ENCODE data around the gene NFKB2. TPM values are rescaled to one million over a fixed set of nuclear protein-coding genes. Genes with fewer than 3 reads are reported as not detected.

Gene NFKB2
- total RNA-seq, 2 experiments from 2014 or later: 247 to 263 TPM

DNA sequence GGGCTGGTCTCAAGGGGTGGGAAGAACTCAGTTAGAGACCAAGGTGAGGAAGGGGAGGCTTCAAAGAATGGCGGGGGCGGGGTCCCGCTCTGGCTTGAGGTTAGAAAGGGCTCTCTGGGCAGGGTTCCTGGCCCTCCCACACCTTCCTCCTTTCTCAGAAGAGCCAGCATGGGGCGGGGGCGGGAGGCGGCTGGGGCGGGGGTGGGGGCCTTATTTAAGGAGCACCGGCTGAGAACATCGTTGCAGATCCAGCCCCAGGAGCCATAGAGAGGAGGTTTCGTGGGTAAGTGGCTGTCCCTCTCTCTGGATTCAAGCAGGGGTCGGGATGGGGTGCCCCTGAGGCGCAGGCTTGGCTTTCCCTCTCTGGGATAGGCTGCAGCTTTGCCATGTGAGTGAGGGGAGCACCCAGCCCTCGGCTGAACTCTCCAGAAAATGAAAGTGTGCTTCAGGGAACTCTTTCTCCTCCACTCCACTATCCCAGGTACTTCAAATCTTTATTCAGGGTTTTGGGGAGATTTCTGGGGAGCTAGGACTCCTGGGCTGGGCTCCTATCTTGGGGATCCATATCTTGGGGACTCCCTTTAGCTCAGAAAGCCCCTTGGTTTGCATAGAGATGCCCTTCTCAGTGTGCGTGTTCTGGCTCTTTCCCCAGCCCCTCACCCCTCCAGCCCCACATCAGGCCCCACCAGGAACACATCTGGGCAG lies 40.2 kb downstream of the NFKB2 start:
- Mint-ChIP-seq H3K4me1 (peaks cover 48% of the 10 kb centered on the region), H3K27me3 (no peaks in the 10 kb centered on the region), H3K36me3 (peaks cover 26% of the 10 kb centered on the region), H3K4me3 (peak overlapping the region; percentile 86), H3K9me3 (no peaks in the 10 kb centered on the region), H3K27ac (peak overlapping the region; percentile 94)
- peak; percentile 49 for DNase-seq

DNA sequence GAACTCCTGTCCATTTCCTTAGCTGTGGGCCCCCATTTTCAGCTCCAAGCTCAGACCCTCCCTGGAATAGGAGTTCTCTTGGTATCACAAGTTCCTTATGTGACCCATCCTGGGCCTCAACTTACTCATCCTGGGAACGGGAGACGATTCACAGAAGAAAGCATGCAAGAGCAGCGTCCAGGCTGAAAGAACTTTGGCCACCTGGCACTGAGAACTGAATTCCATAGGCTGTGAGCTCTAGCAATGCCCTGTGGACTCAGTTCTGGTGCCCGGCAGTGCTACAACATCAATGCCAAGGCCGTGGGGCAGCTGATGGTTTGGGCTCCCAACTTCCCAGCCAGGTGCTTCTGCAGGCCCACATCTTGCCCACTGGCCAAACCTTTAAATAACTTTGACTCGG lies 40.8 kb downstream of the NFKB2 start:
- Mint-ChIP-seq H3K4me1 (peaks cover 48% of the 10 kb centered on the region), H3K27me3 (no peaks in the 10 kb centered on the region), H3K27ac (peak overlapping the region; percentile 94), H3K9me3 (no peaks in the 10 kb centered on the region), H3K4me3 (peak overlapping the region; percentile 86), H3K36me3 (peaks cover 25% of the 10 kb centered on the region)
- no peak for DNase-seq

DNA sequence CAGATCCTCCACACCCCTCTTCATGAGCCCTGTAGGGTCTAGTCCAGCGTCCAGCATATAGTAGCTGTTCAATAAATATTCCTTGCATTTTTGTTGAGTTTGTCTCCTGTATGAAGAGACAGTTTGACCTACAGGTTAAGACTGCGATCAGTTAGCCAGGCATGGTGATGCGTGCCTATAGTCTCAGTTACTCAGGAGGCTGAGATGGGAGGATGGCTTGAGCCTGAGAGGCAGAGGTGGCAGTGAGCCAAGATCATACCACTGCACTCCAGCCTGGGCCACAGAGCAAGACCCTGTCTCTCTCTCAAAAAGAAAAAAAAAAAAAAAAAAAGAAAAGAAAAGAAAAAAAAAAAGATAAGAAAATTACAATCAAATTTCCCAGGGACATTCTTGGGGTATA lies 42.0 kb downstream of the NFKB2 start:
- Mint-ChIP-seq H3K4me3 (peak overlapping the region; percentile 86), H3K27ac (no peak overlapping the region), H3K27me3 (no peaks in the 10 kb centered on the region), H3K4me1 (peaks cover 45% of the 10 kb centered on the region), H3K9me3 (no peaks in the 10 kb centered on the region), H3K36me3 (peaks cover 19% of the 10 kb centered on the region)
- no peak for DNase-seq

DNA sequence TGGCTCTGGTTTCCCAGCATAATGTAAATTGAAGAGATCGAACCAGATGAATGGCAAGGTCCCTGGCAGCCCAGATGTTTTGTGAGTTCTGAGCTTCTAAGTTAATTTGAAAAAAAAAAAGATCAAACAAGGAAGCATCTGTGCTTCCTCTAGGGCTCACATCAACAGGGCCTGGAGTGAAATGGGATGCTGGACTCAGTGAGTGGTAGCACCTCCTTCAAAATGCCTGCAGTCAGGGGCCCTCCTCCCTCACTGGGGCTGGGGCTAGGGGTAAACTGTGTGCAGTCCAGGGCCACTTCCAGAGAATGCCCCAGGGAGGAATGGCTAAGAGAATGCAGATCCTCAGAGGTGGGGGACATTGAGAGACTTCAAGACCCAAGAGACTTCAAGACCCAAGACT lies 42.9 kb downstream of the NFKB2 start:
- peaks cover 18% of the 10 kb centered on the region for H3K36me3 Mint-ChIP-seq
- DNase-seq: no peak
- peak overlapping the region; percentile 86 for H3K4me3 Mint-ChIP-seq
- H3K27ac Mint-ChIP-seq: peak overlapping the region; percentile 66
- peaks cover 39% of the 10 kb centered on the region for H3K4me1 Mint-ChIP-seq
- no peaks in the 10 kb centered on the region for H3K27me3 Mint-ChIP-seq
- no peaks in the 10 kb centered on the region for H3K9me3 Mint-ChIP-seq

DNA sequence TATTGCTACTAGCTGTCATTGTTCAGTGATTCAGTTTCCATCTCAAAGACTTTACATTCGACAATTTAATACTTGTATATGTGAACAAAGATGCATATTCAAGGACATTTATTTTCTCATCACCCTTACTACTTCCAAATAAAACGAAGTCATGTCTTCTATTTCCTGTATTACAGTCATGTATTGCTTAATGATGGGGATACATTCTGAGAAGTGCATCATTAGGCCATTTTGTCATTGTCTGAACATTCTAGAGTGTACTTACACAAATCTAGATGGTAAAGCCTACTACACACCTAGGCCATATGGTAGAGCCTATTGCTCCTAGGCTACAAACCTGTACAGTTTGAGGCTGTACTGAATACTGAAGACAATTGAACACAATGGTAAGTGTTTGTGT lies 49.3 kb downstream of the NFKB2 start:
- Mint-ChIP-seq H3K4me3 (no peak overlapping the region), H3K27me3 (no peaks in the 10 kb centered on the region), H3K4me1 (peaks cover 14% of the 10 kb centered on the region), H3K9me3 (no peaks in the 10 kb centered on the region), H3K27ac (no peak overlapping the region), H3K36me3 (peaks cover 3% of the 10 kb centered on the region)
- DNase-seq: no peak

- Mint-ChIP-seq H3K4me3 (peak overlapping the region; percentile 95), H3K27ac (peak overlapping the region; percentile 97), H3K27me3 (no peaks in the 10 kb centered on the region), H3K36me3 (peaks cover 24% of the 10 kb centered on the region), H3K4me1 (peaks cover 24% of the 10 kb centered on the region), H3K9me3 (no peaks in the 10 kb centered on the region)
- DNase-seq: peak; percentile 85
Observed at GRCh38 chr10:102449321-102450123, 54.0 kb downstream of the NFKB2 start.

- no peak for DNase-seq
- H3K9me3 Mint-ChIP-seq: no peaks in the 10 kb centered on the region
- H3K36me3 Mint-ChIP-seq: peaks cover 24% of the 10 kb centered on the region
- peaks cover 22% of the 10 kb centered on the region for H3K4me1 Mint-ChIP-seq
- peak overlapping the region; percentile 95 for H3K4me3 Mint-ChIP-seq
- no peaks in the 10 kb centered on the region for H3K27me3 Mint-ChIP-seq
- peak overlapping the region; percentile 97 for H3K27ac Mint-ChIP-seq
Observed at GRCh38 chr10:102450124-102450373, 54.5 kb downstream of the NFKB2 start.

- Mint-ChIP-seq H3K9me3 (no peaks in the 10 kb centered on the region), H3K4me1 (peaks cover 25% of the 10 kb centered on the region), H3K27ac (peak overlapping the region; percentile 97), H3K4me3 (peak overlapping the region; percentile 95), H3K27me3 (no peaks in the 10 kb centered on the region), H3K36me3 (peaks cover 26% of the 10 kb centered on the region)
- DNase-seq: peak; percentile 93
Observed at GRCh38 chr10:102450374-102451104, 55.0 kb downstream of the NFKB2 start.

DNA sequence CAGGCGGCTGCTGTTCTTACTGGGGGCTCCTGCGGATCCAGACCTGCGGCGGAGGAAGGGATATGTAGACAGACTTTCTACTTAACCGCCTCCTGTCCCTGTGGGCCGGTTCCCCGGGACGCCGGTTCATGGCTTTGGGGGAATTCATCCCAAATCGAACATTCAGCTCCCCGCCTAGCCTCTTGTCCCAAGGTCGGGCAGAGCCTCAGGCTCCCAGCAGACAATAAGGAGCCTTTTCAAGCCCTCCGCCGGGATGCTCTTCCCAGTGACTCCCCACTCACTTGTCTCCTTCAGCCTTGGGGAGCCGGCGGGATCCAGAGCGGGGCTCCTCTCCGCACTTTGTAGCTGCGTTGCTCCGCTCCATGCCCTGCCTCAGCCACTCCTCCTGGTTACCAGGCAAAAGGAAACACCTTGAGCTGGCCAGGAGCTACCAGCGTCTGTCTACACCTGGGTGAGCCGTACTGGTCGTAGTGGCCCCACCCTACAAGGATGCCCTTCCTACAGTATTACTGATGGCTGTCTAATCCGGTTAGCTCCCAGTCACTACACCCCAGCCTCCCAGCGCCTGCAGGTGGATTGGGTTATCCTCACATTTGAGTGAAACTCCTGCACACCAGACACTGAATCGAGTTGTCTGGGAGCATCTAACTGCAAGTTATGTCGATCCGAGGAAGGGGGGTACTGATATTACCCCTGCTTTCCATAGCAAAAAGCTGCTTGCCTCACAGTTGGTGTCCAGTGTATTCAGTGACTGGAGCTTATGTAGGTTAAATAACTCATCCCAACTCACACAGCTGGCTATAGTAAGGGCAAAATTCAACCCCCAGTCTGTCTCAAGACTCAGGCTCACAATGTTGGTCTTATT lies 55.8 kb downstream of the NFKB2 start, which contains the start of gene C10orf95:
Gene C10orf95 (minus strand): TSS at position 439 of the 865 bp plus-strand sequence. CDS start 450 bp downstream, outside the sequence.
- Mint-ChIP-seq H3K36me3 (peaks cover 31% of the 10 kb centered on the region), H3K9me3 (no peaks in the 10 kb centered on the region), H3K4me3 (peak within 1 kb of the TSS; percentile 93), H3K27me3 (no peaks in the 10 kb centered on the region), H3K27ac (peak within 1 kb of the TSS; percentile 93), H3K4me1 (peaks cover 28% of the 10 kb centered on the region)
- no peak for DNase-seq

Other genes starting within 250 kb of the NFKB2 start
- gene NOLC1, start 243.3 kb upstream of the NFKB2 start, total RNA-seq: 100 to 1,000 TPM; 337 to 346 TPM
- not detected for gene ELOVL3, start 169.4 kb upstream of the NFKB2 start, total RNA-seq
- under 1 TPM in 1 of 2 experiments, not detected in 1; 0.31 TPM for gene PITX3, start 154.2 kb upstream of the NFKB2 start, total RNA-seq
- 10 to 100 TPM; 29.3 to 29.5 TPM for gene GBF1, start 150.2 kb upstream of the NFKB2 start, total RNA-seq
- 1 to 10 TPM; 5.2 to 7.6 TPM for gene PSD, start 23.1 kb downstream of the NFKB2 start, total RNA-seq
- 10 to 100 TPM; 11.7 to 13.0 TPM for gene FBXL15, start 25.1 kb downstream of the NFKB2 start, total RNA-seq
- gene CUEDC2, start 36.9 kb downstream of the NFKB2 start, total RNA-seq: 10 to 100 TPM; 66.3 to 73.8 TPM
- under 1 TPM; 0.49 to 0.62 TPM for gene C10orf95, start 55.8 kb downstream of the NFKB2 start, total RNA-seq
- gene ACTR1A, start 107.0 kb downstream of the NFKB2 start, total RNA-seq: 10 to 100 TPM; 51.1 to 54.9 TPM
- 1 to 10 TPM; 5.7 to 6.0 TPM for gene SUFU, start 108.3 kb downstream of the NFKB2 start, total RNA-seq
- 10 to 100 TPM; 40.4 to 41.8 TPM for gene TRIM8, start 248.8 kb downstream of the NFKB2 start, total RNA-seq